ENCODE results near the gene IVNS1ABP.

GRCh38 chr1:185315445-185316071, 1.5 kb downstream of the IVNS1ABP start:
- no peak for TF ChIP-seq POLR2A (IDR thresholded peaks at IDR 0.05)
- TF ChIP-seq, protein P1, sequence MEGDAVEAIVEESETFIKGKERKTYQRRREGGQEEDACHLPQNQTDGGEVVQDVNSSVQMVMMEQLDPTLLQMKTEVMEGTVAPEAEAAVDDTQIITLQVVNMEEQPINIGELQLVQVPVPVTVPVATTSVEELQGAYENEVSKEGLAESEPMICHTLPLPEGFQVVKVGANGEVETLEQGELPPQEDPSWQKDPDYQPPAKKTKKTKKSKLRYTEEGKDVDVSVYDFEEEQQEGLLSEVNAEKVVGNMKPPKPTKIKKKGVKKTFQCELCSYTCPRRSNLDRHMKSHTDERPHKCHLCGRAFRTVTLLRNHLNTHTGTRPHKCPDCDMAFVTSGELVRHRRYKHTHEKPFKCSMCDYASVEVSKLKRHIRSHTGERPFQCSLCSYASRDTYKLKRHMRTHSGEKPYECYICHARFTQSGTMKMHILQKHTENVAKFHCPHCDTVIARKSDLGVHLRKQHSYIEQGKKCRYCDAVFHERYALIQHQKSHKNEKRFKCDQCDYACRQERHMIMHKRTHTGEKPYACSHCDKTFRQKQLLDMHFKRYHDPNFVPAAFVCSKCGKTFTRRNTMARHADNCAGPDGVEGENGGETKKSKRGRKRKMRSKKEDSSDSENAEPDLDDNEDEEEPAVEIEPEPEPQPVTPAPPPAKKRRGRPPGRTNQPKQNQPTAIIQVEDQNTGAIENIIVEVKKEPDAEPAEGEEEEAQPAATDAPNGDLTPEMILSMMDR (IDR thresholded peaks at IDR 0.05), result no peak

Measured in tibial nerve (tissue), 3 donors.